Ovary (tissue), 3 donors: ENCODE measurements around the gene KDM3A.

Experiments
- EP300 ChIP-seq: sonication (generic); formaldehyde crosslinking; IDR thresholded peaks from one replicate; pipeline ENCODE4 v1.6.1; 2017; ENCODE audit warnings: antibody characterized with exemption
- POLR2A ChIP-seq: fragments of 450-650 bp; IDR thresholded peaks from one replicate; pipeline ENCODE4 v1.6.1; 2017; ENCODE audit warnings: antibody characterized with exemption, mild to moderate bottlenecking, moderate library complexity
- TF ChIP-seq, protein P1 (sequence below), 3 donors: fragments of 450-650 bp in 2 of 3; fragments of 200-600 bp in 1 of 3; IDR thresholded peaks; one replicate each; pipeline versions ENCODE4 v1.5.1 to v1.8.0; 2016 to 2022; ENCODE audit warnings: antibody characterized with exemption in 3 of 3, mild to moderate bottlenecking in 1 of 3
- donor health status: DM: no; HTN: no; CAD: no.

DNA sequence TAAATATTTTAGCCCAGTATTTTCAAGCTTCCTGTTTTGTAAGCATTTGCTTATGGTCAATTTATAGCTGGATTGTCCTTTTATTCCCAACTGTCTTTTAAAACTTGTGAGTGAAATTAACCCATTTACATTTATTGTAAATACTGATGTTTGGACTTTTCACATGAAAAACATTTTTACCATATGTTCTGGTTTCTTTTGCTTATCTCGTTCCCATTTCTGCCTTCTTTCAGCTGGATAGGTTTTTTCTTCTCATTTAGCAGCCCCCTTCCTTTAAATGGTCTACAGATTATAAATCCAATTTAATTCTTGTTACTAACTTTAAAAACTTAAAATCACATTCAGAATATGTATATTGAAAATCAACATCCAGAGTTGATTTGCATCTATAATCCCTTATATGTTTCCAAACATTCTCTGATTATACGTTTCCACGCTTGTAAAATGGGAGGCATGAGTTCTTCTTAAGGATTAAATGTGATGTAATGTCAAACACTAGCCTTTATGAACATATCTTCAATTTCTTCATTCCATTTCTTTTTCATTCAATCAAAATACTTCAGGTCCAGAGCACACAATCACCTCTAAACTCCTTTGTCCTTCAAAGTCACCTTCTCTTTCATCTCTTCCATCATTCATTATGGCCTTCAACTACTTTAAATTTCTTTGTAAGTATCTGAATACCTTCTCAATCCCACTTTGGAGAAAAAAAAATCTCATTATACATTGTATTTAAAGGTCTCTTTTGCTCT lies 1.1 kb upstream of the KDM3A start:
- TF ChIP-seq POLR2A: peak; percentile 5
- TF ChIP-seq EP300: no peak
- TF ChIP-seq, protein P1, sequence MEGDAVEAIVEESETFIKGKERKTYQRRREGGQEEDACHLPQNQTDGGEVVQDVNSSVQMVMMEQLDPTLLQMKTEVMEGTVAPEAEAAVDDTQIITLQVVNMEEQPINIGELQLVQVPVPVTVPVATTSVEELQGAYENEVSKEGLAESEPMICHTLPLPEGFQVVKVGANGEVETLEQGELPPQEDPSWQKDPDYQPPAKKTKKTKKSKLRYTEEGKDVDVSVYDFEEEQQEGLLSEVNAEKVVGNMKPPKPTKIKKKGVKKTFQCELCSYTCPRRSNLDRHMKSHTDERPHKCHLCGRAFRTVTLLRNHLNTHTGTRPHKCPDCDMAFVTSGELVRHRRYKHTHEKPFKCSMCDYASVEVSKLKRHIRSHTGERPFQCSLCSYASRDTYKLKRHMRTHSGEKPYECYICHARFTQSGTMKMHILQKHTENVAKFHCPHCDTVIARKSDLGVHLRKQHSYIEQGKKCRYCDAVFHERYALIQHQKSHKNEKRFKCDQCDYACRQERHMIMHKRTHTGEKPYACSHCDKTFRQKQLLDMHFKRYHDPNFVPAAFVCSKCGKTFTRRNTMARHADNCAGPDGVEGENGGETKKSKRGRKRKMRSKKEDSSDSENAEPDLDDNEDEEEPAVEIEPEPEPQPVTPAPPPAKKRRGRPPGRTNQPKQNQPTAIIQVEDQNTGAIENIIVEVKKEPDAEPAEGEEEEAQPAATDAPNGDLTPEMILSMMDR (IDR thresholded peaks at IDR 0.05): no peak
